ENCODE results near the gene SGMS1.

SGMS1 gene

DNA sequence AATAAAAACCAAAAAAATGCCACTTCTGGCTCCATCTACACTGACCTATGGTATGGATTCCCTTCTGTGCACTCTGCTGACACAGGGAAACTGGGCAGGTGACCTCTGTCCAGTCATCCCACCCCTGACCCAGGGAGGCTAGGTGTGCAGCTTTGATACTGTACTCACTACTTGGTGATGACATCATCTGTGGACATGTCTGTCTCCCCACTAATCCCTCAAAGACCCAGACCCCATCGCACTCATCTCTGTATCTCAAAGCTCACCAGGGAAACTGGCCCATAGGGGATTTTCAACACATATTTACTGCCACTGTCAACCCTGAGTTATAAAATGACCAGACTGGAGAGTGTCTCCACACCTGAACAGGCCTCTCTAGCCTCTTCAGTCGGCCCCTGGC, 10.6 kb downstream of the SGMS1 start:
- H3K4me1 ChIP-seq (ENCODE audit: low read depth, poor library complexity, severe bottlenecking): peaks cover 57% of the 10 kb centered on the region
- TF ChIP-seq, protein P1, sequence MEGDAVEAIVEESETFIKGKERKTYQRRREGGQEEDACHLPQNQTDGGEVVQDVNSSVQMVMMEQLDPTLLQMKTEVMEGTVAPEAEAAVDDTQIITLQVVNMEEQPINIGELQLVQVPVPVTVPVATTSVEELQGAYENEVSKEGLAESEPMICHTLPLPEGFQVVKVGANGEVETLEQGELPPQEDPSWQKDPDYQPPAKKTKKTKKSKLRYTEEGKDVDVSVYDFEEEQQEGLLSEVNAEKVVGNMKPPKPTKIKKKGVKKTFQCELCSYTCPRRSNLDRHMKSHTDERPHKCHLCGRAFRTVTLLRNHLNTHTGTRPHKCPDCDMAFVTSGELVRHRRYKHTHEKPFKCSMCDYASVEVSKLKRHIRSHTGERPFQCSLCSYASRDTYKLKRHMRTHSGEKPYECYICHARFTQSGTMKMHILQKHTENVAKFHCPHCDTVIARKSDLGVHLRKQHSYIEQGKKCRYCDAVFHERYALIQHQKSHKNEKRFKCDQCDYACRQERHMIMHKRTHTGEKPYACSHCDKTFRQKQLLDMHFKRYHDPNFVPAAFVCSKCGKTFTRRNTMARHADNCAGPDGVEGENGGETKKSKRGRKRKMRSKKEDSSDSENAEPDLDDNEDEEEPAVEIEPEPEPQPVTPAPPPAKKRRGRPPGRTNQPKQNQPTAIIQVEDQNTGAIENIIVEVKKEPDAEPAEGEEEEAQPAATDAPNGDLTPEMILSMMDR (conservative IDR thresholded peaks at IDR 0.05; ENCODE audit: low read depth, low read length): no peak
- no peak overlapping the region for H2AFZ ChIP-seq (ENCODE audit: low read depth)
- peaks cover 70% of the 10 kb centered on the region for H3K79me2 ChIP-seq (ENCODE audit: insufficient read depth, low read depth)
- no peak overlapping the region for H3K4me3 ChIP-seq (IDR thresholded peaks at IDR 0.05; ENCODE audit: insufficient read depth, low read depth, low read length)
- H4K20me1 ChIP-seq (ENCODE audit: insufficient read depth): no peaks in the 10 kb centered on the region
- H3K9ac ChIP-seq: no peak overlapping the region
- no peak overlapping the region for H3K27ac ChIP-seq
- no peaks in the 10 kb centered on the region for H3K36me3 ChIP-seq (ENCODE audit: insufficient read depth)
- no peaks in the 10 kb centered on the region for H3K27me3 ChIP-seq (ENCODE audit: insufficient read depth, low read depth)
- H3K4me2 ChIP-seq: peak overlapping the region; percentile 8; the same call in 1 of the 2 replicates

GRCh38 chr10:50610368-50610767, 13.4 kb downstream of the SGMS1 start:
- no peaks in the 10 kb centered on the region for H3K36me3 ChIP-seq (ENCODE audit: insufficient read depth)
- H3K4me2 ChIP-seq: no peak overlapping the region
- no peak overlapping the region for H2AFZ ChIP-seq (ENCODE audit: low read depth)
- no peak overlapping the region for H3K4me3 ChIP-seq (IDR thresholded peaks at IDR 0.05; ENCODE audit: insufficient read depth, low read depth, low read length)
- TF ChIP-seq, protein P1 (conservative IDR thresholded peaks at IDR 0.05; ENCODE audit: low read depth, low read length): no peak
- peaks cover 64% of the 10 kb centered on the region for H3K79me2 ChIP-seq (ENCODE audit: insufficient read depth, low read depth)
- H3K27me3 ChIP-seq (ENCODE audit: insufficient read depth, low read depth): no peaks in the 10 kb centered on the region
- peaks cover 69% of the 10 kb centered on the region for H3K4me1 ChIP-seq (ENCODE audit: low read depth, poor library complexity, severe bottlenecking)
- H4K20me1 ChIP-seq (ENCODE audit: insufficient read depth): no peaks in the 10 kb centered on the region
- no peak overlapping the region for H3K27ac ChIP-seq
- H3K9ac ChIP-seq: no peak overlapping the region

DNA sequence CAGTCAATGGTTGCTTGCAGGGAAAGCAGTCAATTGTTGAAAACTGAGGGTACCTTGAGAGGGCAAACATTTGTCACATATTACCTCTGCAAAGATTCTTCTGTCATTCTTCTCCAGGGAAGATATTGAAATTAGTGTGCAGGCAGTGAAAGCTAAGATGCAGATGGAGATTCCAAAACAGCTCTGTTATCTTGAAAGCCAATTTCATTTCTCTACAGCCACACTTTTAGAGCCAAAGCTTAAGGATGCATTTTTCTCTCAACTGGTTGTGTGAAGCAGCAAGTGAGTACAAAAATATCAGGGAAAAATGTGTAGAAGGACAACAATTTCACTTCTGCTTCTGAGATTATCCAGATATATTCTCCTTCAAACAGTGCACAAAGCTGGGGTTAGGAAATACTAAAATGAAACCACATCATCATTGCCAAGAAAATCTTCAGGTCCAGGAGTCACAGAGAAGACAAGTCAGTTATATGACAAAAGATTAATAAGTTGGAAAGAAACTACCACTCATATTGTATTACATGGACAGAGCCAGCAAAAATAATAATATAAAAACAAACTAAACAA, 16.3 kb downstream of the SGMS1 start:
- TF ChIP-seq, protein P1 (conservative IDR thresholded peaks at IDR 0.05; ENCODE audit: low read depth, low read length): no peak
- Histone ChIP-seq H3K79me2 (ENCODE audit: insufficient read depth, low read depth) (peaks cover 74% of the 10 kb centered on the region), H3K36me3 (ENCODE audit: insufficient read depth) (no peaks in the 10 kb centered on the region), H3K4me1 (ENCODE audit: low read depth, poor library complexity, severe bottlenecking) (peaks cover 71% of the 10 kb centered on the region), H3K4me3 (IDR thresholded peaks at IDR 0.05; ENCODE audit: insufficient read depth, low read depth, low read length) (no peak overlapping the region), H3K27ac (no peak overlapping the region; the same call in 1 of the 2 replicates), H3K27me3 (ENCODE audit: insufficient read depth, low read depth) (no peaks in the 10 kb centered on the region), H4K20me1 (ENCODE audit: insufficient read depth) (0 out of 2 replicates have a peak, but pooled peaks cover 3% of the 10 kb centered on the region), H3K4me2 (peak overlapping the region; percentile 10; the same call in 1 of the 2 replicates), H2AFZ (ENCODE audit: low read depth) (no peak overlapping the region), H3K9ac (no peak overlapping the region)

DNA sequence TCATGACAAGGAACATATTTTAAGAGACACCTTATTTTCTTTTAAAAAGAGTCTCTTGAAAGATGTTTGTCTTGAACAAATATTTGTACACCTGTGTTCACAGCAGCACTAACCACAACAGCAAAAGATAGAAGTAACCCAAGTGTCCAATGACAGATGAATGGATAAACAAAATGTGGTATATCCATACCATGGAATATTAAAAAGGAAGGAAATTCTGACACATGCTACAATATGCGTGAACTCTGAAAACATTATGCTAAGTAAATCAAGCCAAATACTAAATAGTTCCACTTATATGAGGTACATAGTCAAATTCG, 17.8 kb downstream of the SGMS1 start:
- Histone ChIP-seq H3K4me3 (IDR thresholded peaks at IDR 0.05; ENCODE audit: insufficient read depth, low read depth, low read length) (no peak overlapping the region), H3K27ac (peak overlapping the region; percentile 82), H3K4me2 (peak overlapping the region; percentile 99)

More for the DNA sequence above, 17.8 kb downstream of the SGMS1 start:
- Histone ChIP-seq H3K36me3 (ENCODE audit: insufficient read depth) (no peaks in the 10 kb centered on the region), H4K20me1 (ENCODE audit: insufficient read depth) (0 out of 2 replicates have a peak, but pooled peaks cover 3% of the 10 kb centered on the region), H3K9ac (no peak overlapping the region), H3K4me1 (ENCODE audit: low read depth, poor library complexity, severe bottlenecking) (peaks cover 80% of the 10 kb centered on the region), H3K79me2 (ENCODE audit: insufficient read depth, low read depth) (peaks cover 88% of the 10 kb centered on the region), H3K27me3 (ENCODE audit: insufficient read depth, low read depth) (no peaks in the 10 kb centered on the region), H2AFZ (ENCODE audit: low read depth) (no peak overlapping the region)
- TF ChIP-seq, protein P1 (conservative IDR thresholded peaks at IDR 0.05; ENCODE audit: low read depth, low read length): no peak

Data from KMS-11 (cell line).